ENCODE measurements around the gene SEC61G.

Gene SEC61G

GRCh38 chr7:54757711-54758110 lies 1.3 kb downstream of the SEC61G start:
- no peak for DNase-seq

- DNase-seq: no peak
These were observed 9.8 kb downstream of the SEC61G start for GRCh38 chr7:54749200-54749599.

GRCh38 chr7:54747234-54747633 lies 11.8 kb downstream of the SEC61G start:
- DNase-seq: no peak

- DNase-seq: no peak
These were observed 15.4 kb downstream of the SEC61G start for GRCh38 chr7:54743580-54743979.

- no peak for DNase-seq
These were observed 20.3 kb downstream of the SEC61G start for GRCh38 chr7:54738737-54739136.

GRCh38 chr7:54729107-54729506 lies 29.9 kb downstream of the SEC61G start:
- DNase-seq: no peak

DNA sequence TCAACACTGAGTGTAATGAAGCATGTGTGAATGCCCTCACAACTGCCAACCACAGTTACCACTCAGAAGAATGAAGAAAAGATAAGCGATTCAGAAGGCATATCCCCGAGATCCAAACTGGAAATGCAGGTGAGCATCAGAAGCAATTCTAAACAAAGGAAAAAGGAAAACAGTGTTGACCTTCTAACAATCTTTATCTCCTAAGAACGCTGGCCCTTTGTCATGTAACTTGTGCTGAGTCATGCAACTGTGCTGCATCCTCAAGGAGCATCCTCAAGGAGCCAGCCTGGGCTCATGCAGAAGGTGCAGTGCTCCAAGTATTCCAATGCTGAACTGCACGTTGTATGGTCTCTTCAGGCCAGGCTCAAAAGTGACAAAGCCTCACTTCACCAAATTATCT lies 30.6 kb downstream of the SEC61G start:
- no peak for DNase-seq

DNA sequence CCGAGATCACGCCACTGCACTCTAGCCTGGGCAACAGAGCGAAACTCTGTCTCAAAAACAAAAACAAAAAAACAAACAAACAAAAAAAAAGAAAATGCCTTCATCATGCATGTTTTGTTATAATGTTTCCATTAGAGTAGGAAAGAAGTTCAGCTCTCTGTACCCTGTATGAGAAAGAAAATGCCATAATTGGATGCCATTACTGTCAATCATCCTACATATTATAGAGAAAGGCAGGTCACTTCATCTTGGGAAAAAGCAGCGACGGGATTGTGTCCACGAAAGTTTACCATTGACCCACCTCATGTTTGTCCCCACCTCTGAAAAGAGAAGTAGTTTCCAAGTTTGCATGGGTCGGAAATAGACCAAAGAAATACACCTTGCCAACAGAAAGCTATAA lies 33.8 kb downstream of the SEC61G start:
- DNase-seq: no peak

- DNase-seq: no peak
These were observed 36.5 kb downstream of the SEC61G start for GRCh38 chr7:54722502-54722901.

- no peak for DNase-seq
These were observed 37.0 kb downstream of the SEC61G start for GRCh38 chr7:54722026-54722425.

DNA sequence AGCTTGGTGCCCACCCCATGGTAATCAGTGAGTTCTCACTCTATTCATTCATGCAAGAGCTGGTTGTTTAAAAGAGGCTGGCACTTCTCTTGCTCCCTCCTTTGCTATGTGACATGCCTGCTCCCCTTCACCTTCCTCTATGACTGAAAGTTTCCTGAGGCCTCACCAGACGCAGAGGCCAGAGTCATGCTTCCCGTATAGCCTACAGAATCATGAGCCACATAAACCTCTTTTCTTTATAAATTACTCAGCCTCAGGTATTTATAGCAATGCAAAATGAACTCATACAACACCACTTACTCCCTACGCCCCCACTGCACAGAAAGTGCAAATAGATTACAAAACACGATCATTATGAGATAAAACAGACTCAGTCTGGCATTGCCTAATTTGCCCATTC lies 39.0 kb downstream of the SEC61G start:
- DNase-seq: no peak

DNA sequence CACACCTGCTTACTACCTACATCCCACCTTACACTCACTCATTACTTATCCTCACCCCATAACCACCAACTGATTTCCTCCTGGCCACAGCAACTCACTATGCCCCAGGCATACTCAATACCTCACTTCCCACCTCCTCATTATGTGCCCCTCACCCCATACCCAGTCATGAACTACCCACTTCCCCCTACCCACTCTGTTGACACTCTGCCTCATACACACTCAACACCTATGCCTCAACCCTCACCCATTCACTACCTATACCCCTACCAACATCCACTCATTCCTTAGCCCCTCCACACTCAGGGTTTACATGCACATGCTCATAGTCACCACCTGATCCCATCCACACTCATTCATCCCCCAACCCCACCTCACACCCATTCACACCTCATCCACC lies 39.6 kb downstream of the SEC61G start:
- no peak for DNase-seq

DNA sequence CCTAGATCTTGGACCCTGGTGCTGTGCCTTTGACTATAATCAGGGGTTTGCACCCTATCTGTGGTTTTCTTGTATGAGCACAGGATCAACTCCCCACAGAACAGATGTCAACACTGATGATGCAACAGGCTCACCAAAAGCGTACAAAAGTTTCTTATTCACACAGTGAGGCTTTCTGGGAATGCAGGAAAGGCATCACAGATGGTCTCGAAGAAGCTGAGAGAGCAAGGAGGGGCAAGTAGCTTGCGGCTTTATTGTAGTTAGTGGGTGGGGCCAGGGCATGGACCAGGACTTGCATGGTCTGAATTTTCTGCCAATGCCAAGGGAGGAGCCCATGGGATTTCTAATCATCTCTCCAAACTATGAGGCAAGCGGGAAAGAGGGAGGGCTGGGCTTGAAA lies 46.2 kb downstream of the SEC61G start:
- no peak for DNase-seq

DNA sequence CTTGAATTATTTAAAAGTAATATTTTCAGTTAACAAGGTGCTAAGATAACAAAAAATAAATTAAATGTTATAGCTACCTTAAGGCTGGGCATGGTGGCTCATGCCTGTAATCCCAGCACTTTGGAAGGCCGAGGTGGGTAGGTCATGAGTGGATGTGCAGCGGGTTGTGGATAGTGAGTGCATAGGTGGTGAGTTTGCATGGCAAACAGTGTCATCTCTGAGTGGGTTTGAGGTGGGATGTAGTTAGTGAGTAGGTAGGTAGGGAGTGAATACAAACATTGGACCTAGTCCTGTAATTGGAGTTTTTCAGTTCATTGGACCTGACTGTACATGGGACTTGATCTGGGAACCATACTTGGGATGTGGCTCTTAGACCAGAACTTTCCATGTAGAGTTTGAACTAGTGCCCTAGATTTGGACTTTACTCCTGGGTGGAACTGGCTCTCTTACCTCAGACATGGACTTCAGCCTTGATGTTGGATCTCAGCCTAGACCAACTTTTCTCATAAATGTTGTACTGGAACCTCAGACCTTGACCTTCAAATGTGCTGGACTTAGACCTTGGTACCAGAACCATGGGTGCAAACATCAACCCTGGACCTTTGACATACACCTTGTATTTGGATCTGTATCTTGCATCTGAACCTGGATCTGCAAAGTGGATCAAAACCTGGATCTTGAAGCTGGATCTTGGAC lies 47.0 kb downstream of the SEC61G start:
- DNase-seq: no peak

GRCh38 chr7:54709283-54709682 lies 49.7 kb downstream of the SEC61G start:
- DNase-seq: no peak

DNA sequence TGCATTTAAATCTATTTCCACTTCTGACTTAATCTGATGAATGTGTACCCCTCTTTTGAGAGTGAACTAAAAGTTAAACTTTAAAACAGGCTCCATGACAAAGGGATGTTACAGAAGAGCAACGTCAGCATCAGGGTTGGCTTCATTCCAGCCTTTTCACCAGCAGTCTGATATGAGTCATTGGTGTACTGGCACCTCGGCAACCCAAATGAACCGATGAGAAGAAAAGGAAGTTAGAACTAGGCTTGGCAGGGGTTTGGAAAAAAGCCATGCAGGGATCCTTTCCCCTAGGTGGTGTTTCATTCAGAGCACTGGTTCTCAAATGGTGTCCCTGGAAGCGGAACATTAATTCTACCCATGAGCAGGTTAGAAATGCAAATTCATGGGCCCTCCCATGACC lies 53.6 kb downstream of the SEC61G start:
- DNase-seq: peak; percentile 73

DNA sequence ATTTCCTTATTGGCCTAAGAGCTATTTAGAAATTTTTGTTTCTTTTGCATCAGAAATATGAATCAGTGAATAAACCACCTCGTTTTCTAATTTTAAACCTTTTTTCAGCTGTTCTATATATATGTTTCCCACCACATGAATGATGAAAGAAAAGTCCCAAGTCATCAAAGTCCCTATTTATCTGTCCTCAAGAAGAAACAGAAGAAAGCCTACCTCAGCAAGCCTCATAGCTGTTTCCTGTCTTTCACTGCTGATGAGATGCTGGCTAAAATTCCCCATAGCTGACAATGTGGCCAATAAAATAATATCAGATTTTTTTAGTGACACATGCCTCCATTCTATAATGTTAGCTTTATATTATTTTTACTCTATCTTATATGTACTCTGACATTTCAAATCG lies 54.2 kb downstream of the SEC61G start:
- DNase-seq: no peak

Data from NCI-H226 (cell line).